HepG2 (cell line): ENCODE results near the gene ASCL2. TPM values are rescaled to one million over a fixed set of nuclear protein-coding genes. Genes with fewer than 3 reads are reported as not detected.

Experiments
- ATAC-seq: fragments of 200-7000 bp; cut with Tn5 transposase; 3 replicates; pipeline ENCODE4 v1.9.1; 2020; ENCODE audit warnings: mild to moderate bottlenecking, moderate library complexity
- BruUV-seq: library from RNA; stranded (reverse); fragments of 400-500 nt; replicated peaks from 2 replicates; lab custom pipeline; 2021; lab: Mats Ljungman, UMichigan
- CTCF ChIA-PET: fragments of 300-600 bp; formaldehyde crosslinking; extraction: SDS; loops from one replicate; lab custom pipeline; 2021; ENCODE audit warnings: low total read pairs, inconsistent platforms, low intra/inter-chr PET ratio; lab: Yijun Ruan, JAX
- POLR2A ChIA-PET: fragments of 350-600 bp; sonication (Branson Sonifier 250); formaldehyde crosslinking; loops from one replicate; lab custom pipeline; 2020; ENCODE audit warnings: antibody characterized with exemption, inconsistent platforms; lab: Yijun Ruan, JAX
- DNase-seq: peaks from one replicate; pipeline ENCODE4 v3.0.0-alpha.2; 2015; ENCODE audit warnings: low spot score
- FAIRE-seq: peaks from 3 replicates; lab custom pipeline; 2011; peaks lifted over from hg19 to GRCh38; lab: Jason Lieb, UNC
- H2AFZ ChIP-seq: one replicate; pipeline ENCODE4 v1.6.1; 2011; ENCODE audit warnings: low read length, inconsistent platforms
- H3K27ac ChIP-seq: fragments of 300-600 bp; 3 replicates; pipeline ENCODE4 v1.8.0; 2011; ENCODE audit warnings: mixed run types, mild to moderate bottlenecking, mixed read lengths, low read length, inconsistent platforms; ENCODE audit not compliant: insufficient read depth; ENCODE audit errors: extremely low read length
- H3K27me3 ChIP-seq, 2 experiments: fragments of 200-600 bp in 1 of 2; 2 replicates in 1 of 2; 3 replicates in 1 of 2; pipeline versions ENCODE4 v1.6.0 to v1.8.0; 2011; ENCODE audit warnings: low read length in 2 of 2, mild to moderate bottlenecking in 2 of 2, moderate library complexity in 2 of 2, inconsistent platforms in 1 of 2; ENCODE audit not compliant: insufficient read depth in 2 of 2, control insufficient read depth in 1 of 2
- H3K36me3 ChIP-seq, 2 experiments: fragments of 200-600 bp in 1 of 2; replicated peaks in 1 of 2; 2 replicates in 1 of 2; 3 replicates in 1 of 2; pipeline versions ENCODE4 v1.5.1 to v1.8.0; 2011; ENCODE audit warnings: low read length in 2 of 2, inconsistent platforms in 1 of 2; ENCODE audit not compliant: insufficient read depth in 2 of 2, control insufficient read depth in 1 of 2
- H3K4me1 ChIP-seq: 2 replicates; pipeline ENCODE4 v1.5.1; 2012; ENCODE audit warnings: low read length, inconsistent platforms; ENCODE audit not compliant: insufficient read depth
- H3K4me2 ChIP-seq: 2 replicates; pipeline ENCODE4 v1.6.0; 2011; ENCODE audit warnings: low read depth, low read length, inconsistent platforms
- H3K4me3 ChIP-seq, 3 experiments: fragments of 200-600 bp in 1 of 3; sonication (generic), shearing (Covaris generic) in 1 of 3; replicated peaks in 1 of 3; 2 replicates each; pipeline ENCODE4 v1.5.1; 2011 to 2016; ENCODE audit warnings: low read length in 3 of 3, inconsistent platforms in 2 of 3, low read depth in 2 of 3, mild to moderate bottlenecking in 2 of 3, control low read depth in 1 of 3, mixed read lengths in 1 of 3; ENCODE audit not compliant: insufficient read depth in 1 of 3
- H3K79me2 ChIP-seq: one replicate; pipeline ENCODE4 v1.6.1; 2011; ENCODE audit warnings: low read length, inconsistent platforms; ENCODE audit not compliant: insufficient read depth
- H3K9ac ChIP-seq: 2 replicates; pipeline ENCODE4 v1.6.0; 2011; ENCODE audit warnings: mild to moderate bottlenecking, low read depth, low read length, inconsistent platforms; ENCODE audit not compliant: insufficient read depth
- H3K9me3 ChIP-seq: 2 replicates; pipeline ENCODE4 v1.5.1; 2012; ENCODE audit warnings: mild to moderate bottlenecking, low read length
- H4K20me1 ChIP-seq: 2 replicates; pipeline ENCODE4 v1.6.0; 2011; ENCODE audit warnings: inconsistent platforms, mild to moderate bottlenecking, low read length, moderate library complexity; ENCODE audit not compliant: insufficient read depth
- CEBPB ChIP-seq: IDR thresholded peaks from 2 replicates; pipeline ENCODE4 v1.6.1; 2011; ENCODE audit warnings: low read depth, low read length, improper control_type of control experiment, borderline replicate concordance
- FOXC1 ChIP-seq: sonication (generic); formaldehyde crosslinking; IDR thresholded peaks from 2 replicates; pipeline ENCODE4 v1.8.0; 2022; ENCODE audit warnings: mild to moderate bottlenecking, missing genetic modification reagents, borderline replicate concordance
- HCFC1 ChIP-seq: fragments of 150-350 bp; IDR thresholded peaks from 2 replicates; pipeline ENCODE4 v1.6.1; 2014; ENCODE audit warnings: low read depth, low read length
- HOXA5 ChIP-seq: sonication (generic); formaldehyde crosslinking; IDR thresholded peaks from 2 replicates; pipeline ENCODE4 v1.4.0; 2020; ENCODE audit warnings: missing genetic modification reagents
- IRX3 ChIP-seq: sonication (generic); formaldehyde crosslinking; IDR thresholded peaks from 2 replicates; pipeline ENCODE4 v1.8.1; 2023; ENCODE audit warnings: mild to moderate bottlenecking, low read depth, missing genetic modification reagents, borderline replicate concordance
- NBN ChIP-seq: fragments of 450-650 bp; conservative IDR thresholded peaks from 2 replicates; pipeline ENCODE4 v1.6.1; 2017
- SKI ChIP-seq: fragments of 450-650 bp; IDR thresholded peaks from one replicate; pipeline ENCODE4 v1.6.1; 2018; ENCODE audit warnings: mild to moderate bottlenecking; ENCODE audit not compliant: partially characterized antibody
- SRSF9 ChIP-seq: fragments of 200-400 bp; formaldehyde crosslinking; IDR thresholded peaks from 2 replicates; pipeline ENCODE4 v1.6.1; 2018; ENCODE audit warnings: borderline replicate concordance, mild to moderate bottlenecking, low read depth, low read length; ENCODE audit not compliant: insufficient read depth, poor library complexity, severe bottlenecking
- ZFP90 ChIP-seq: sonication (generic); formaldehyde crosslinking; IDR thresholded peaks from 2 replicates; pipeline ENCODE4 v1.8.0; 2022; ENCODE audit warnings: missing genetic modification reagents, mild to moderate bottlenecking, inconsistent platforms, borderline replicate concordance
- ZFY ChIP-seq: sonication (generic); formaldehyde crosslinking; IDR thresholded peaks from 2 replicates; pipeline ENCODE4 v1.4.0; 2020; ENCODE audit warnings: missing genetic modification reagents
- ZNF3 ChIP-seq: IDR thresholded peaks from 2 replicates; pipeline ENCODE4 v1.7.0; 2017; ENCODE audit warnings: inconsistent platforms
- ZNF337 ChIP-seq: sonication (generic); formaldehyde crosslinking; IDR thresholded peaks from 2 replicates; pipeline ENCODE4 v1.5.1; 2020; ENCODE audit warnings: missing genetic modification reagents, low read depth, mild to moderate bottlenecking, borderline replicate concordance
- ZNF468 ChIP-seq: sonication (generic); formaldehyde crosslinking; IDR thresholded peaks from 2 replicates; pipeline ENCODE4 v1.8.0; 2022; ENCODE audit warnings: mild to moderate bottlenecking, moderate library complexity, missing genetic modification reagents
- ZNF816 ChIP-seq: sonication (generic); formaldehyde crosslinking; IDR thresholded peaks from 2 replicates; pipeline ENCODE4 v1.8.0; 2022; ENCODE audit warnings: missing genetic modification reagents, mild to moderate bottlenecking, borderline replicate concordance
- WGBS: methylation state at CpG from one replicate; pipeline ENCODE4 v1.1.6; 2017; ENCODE audit warnings: low lambda C conversion rate; 5-methylcytosine and 5-hydroxymethylcytosine counted together
- in situ Hi-C: cut with HindIII; loops from 2 replicates; pipeline ENCODE4 v1.10.0; 2017; ENCODE audit warnings: low pct_unique_long_range_greater_than_20kb; ENCODE audit not compliant: extremely low pct_ligation_motif_present
- intact Hi-C: fragments of 100-400 bp; cut with micrococcal nuclease; formaldehyde crosslinking; loops from one replicate; pipeline ENCODE4 v1.10.0; 2022; ENCODE audit not compliant: unreplicated experiment
- polyA plus RNA-seq, 8 experiments: library from polyadenylated mRNA; depleted of rRNA in 3 of 8; stranded (reverse) in 7 of 8; unstranded in 1 of 8; fragments of >200 nt; fragmentation: Illumina TruSeq in 4 of 8; extraction: Trizol in 4 of 8; gene quantifications; 2 replicates each; pipeline versions ENCODE4 v1.2.1 to v1.2.3, GENCODE V29; 2011 to 2016; ENCODE audit warnings: low read depth in 4 of 8, missing spikeins in 1 of 8, mixed read lengths in 1 of 8; ENCODE audit not compliant: insufficient read depth in 1 of 8
- total RNA-seq, 5 experiments: library from RNA; depleted of rRNA; stranded (reverse); fragments of >200 nt; fragmentation: Illumina TruSeq; extraction: Trizol; gene quantifications; 2 replicates each; pipeline ENCODE4 v1.2.3, GENCODE V29; 2016; ENCODE audit warnings: low read depth in 1 of 5
- TF ChIP-seq, protein P1 (sequence below): sonication (generic); formaldehyde crosslinking; IDR thresholded peaks from 2 replicates; pipeline ENCODE4 v1.8.1; 2023; ENCODE audit warnings: mild to moderate bottlenecking, missing genetic modification reagents
- TF ChIP-seq, protein P2 (sequence below), 2 experiments: sonication (generic) in 1 of 2; formaldehyde crosslinking in 1 of 2; IDR thresholded peaks; 2 replicates each; pipeline versions ENCODE4 v1.5.1 to v1.6.1; 2011 to 2020; ENCODE audit warnings: borderline replicate concordance in 1 of 2, low read depth in 1 of 2, low read length in 1 of 2, mild to moderate bottlenecking in 1 of 2, missing genetic modification reagents in 1 of 2, moderate library complexity in 1 of 2
- TF ChIP-seq, protein P3 (sequence below): sonication (generic); formaldehyde crosslinking; IDR thresholded peaks from 2 replicates; pipeline ENCODE4 v1.4.0; 2020; ENCODE audit warnings: missing genetic modification reagents, borderline replicate concordance

Gene ASCL2
- total and polyA plus RNA-seq, 2 of the 13 experiments (the other 11 are each of a cell fraction or from before 2014, with no cell fraction given), result 0.07 TPM; not detected in 1

DNA sequence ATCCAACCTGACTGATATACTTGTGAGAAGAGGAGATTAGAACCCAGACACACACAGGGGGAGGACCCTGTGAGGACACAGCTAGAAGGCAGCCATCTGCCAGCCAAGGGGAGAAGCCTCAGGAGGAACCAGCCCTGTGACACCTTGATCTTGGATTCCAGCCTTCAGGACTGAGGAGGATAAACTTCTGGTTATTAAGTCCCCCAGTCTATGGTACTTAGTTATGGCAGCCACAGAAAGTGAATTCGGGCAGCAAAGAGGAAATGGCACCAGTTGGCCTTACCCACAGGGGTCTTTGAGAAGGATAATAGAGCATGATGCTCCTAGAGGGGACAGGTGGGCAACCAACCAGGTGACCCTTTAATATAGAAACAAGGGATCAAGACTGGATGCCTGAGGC lies 49.4 kb downstream of the ASCL2 start:
- H3K9ac ChIP-seq, result no peak overlapping the region
- H2AFZ ChIP-seq, result no peak overlapping the region
- BruUV-seq, result no TSS peak
- H3K27me3 ChIP-seq, result peaks cover 0 to 25% of the 10 kb centered on the region in 2 experiments; a peak in 3 of 5 replicates
- no peak for DNase-seq
- FAIRE-seq, result no peak
- H3K4me1 ChIP-seq, result peaks cover 30% of the 10 kb centered on the region
- H3K4me2 ChIP-seq, result no peak overlapping the region
- H3K4me3 ChIP-seq, result no peak overlapping the region
- CTCF ChIA-PET, result no interaction called here
- 0% methylated on average over 1 of the region's 1 CpG for WGBS
- no peaks in the 10 kb centered on the region for H3K79me2 ChIP-seq
- intact Hi-C loops, result no loop called here
- ATAC-seq, result no peak
- H3K9me3 ChIP-seq, result no peaks in the 10 kb centered on the region
- no peaks in the 10 kb centered on the region for H3K36me3 ChIP-seq
- no peaks in the 10 kb centered on the region for H4K20me1 ChIP-seq
- in situ Hi-C loops, result loop anchor here (25.0 kb wide), 1 partner anchor 516 kb away; no protein-coding TSS in a partner anchor
- H3K27ac ChIP-seq, result no peak overlapping the region
- POLR2A ChIA-PET, result no interaction called here
- TF ChIP-seq, protein P1, sequence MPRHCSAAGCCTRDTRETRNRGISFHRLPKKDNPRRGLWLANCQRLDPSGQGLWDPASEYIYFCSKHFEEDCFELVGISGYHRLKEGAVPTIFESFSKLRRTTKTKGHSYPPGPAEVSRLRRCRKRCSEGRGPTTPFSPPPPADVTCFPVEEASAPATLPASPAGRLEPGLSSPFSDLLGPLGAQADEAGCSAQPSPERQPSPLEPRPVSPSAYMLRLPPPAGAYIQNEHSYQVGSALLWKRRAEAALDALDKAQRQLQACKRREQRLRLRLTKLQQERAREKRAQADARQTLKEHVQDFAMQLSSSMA (CRISPR knock-in tag), result no peak
- TF ChIP-seq HCFC1 (no peak), HOXA5 (CRISPR knock-in tag) (no peak), CEBPB (no peak), SKI (no peak), NBN (no peak), IRX3 (no peak), ZNF3 (CRISPR knock-in tag) (no peak), ZFP90 (CRISPR knock-in tag) (no peak), ZNF468 (no peak), ZNF337 (CRISPR knock-in tag) (no peak), ZFY (CRISPR knock-in tag) (no peak), SRSF9 (no peak), ZNF816 (CRISPR knock-in tag) (no peak), FOXC1 (CRISPR knock-in tag) (no peak)
- TF ChIP-seq, protein P2, sequence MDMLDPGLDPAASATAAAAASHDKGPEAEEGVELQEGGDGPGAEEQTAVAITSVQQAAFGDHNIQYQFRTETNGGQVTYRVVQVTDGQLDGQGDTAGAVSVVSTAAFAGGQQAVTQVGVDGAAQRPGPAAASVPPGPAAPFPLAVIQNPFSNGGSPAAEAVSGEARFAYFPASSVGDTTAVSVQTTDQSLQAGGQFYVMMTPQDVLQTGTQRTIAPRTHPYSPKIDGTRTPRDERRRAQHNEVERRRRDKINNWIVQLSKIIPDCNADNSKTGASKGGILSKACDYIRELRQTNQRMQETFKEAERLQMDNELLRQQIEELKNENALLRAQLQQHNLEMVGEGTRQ (IDR thresholded peaks at IDR 0.05; ENCODE audit: low read depth, low read length), result no peak
- TF ChIP-seq, protein P2 (CRISPR knock-in tag; IDR thresholded peaks at IDR 0.05; ENCODE audit: borderline replicate concordance), result no peak
- TF ChIP-seq, protein P3, sequence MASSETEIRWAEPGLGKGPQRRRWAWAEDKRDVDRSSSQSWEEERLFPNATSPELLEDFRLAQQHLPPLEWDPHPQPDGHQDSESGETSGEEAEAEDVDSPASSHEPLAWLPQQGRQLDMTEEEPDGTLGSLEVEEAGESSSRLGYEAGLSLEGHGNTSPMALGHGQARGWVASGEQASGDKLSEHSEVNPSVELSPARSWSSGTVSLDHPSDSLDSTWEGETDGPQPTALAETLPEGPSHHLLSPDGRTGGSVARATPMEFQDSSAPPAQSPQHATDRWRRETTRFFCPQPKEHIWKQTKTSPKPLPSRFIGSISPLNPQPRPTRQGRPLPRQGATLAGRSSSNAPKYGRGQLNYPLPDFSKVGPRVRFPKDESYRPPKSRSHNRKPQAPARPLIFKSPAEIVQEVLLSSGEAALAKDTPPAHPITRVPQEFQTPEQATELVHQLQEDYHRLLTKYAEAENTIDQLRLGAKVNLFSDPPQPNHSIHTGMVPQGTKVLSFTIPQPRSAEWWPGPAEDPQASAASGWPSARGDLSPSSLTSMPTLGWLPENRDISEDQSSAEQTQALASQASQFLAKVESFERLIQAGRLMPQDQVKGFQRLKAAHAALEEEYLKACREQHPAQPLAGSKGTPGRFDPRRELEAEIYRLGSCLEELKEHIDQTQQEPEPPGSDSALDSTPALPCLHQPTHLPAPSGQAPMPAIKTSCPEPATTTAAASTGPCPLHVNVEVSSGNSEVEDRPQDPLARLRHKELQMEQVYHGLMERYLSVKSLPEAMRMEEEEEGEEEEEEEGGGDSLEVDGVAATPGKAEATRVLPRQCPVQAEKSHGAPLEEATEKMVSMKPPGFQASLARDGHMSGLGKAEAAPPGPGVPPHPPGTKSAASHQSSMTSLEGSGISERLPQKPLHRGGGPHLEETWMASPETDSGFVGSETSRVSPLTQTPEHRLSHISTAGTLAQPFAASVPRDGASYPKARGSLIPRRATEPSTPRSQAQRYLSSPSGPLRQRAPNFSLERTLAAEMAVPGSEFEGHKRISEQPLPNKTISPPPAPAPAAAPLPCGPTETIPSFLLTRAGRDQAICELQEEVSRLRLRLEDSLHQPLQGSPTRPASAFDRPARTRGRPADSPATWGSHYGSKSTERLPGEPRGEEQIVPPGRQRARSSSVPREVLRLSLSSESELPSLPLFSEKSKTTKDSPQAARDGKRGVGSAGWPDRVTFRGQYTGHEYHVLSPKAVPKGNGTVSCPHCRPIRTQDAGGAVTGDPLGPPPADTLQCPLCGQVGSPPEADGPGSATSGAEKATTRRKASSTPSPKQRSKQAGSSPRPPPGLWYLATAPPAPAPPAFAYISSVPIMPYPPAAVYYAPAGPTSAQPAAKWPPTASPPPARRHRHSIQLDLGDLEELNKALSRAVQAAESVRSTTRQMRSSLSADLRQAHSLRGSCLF (CRISPR knock-in tag), result no peak
